RKO (cell line): Measurements from ENCODE around the gene MAP2K2.

Experiments
- DNase-seq: peaks from one replicate; pipeline ENCODE4 v3.0.0-alpha.2; 2016; ENCODE audit warnings: low spot score

MAP2K2 gene

DNA sequence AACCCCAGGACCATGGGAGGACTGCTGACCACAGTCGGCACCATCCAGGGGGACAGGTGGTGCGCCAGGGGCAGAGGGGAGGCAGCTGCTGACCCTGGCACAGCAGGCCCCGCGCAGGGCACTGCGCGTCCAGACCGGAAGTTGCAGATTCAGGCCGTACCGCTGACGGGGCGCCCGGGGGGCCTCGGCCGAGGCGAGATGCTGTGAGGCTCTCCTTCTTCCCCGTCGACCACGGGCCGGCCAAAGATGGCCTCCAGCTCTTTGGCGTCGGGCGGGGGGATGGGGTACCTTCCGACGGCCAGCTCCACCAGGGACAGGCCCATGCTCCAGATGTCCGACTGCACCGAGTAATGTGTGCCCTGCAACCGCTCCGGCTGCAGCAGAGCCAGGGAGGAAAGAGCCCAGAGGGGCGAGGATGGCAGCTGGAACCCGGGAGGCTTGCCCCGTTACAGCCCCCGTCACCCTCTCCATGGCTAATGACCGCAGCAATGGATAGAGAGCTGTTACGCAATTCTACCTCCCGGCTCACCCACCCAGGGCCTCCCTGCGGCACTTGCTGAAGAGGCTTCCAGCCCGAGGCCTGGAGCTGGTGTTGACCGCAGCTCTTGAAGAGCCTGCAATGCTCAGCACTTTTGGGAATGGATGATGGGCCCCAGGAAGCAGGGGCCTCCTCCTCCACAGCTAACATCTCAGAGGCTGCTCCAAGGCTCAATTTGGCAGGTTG is 24.7 kb downstream of the MAP2K2 start:
- DNase-seq = no peak

DNA sequence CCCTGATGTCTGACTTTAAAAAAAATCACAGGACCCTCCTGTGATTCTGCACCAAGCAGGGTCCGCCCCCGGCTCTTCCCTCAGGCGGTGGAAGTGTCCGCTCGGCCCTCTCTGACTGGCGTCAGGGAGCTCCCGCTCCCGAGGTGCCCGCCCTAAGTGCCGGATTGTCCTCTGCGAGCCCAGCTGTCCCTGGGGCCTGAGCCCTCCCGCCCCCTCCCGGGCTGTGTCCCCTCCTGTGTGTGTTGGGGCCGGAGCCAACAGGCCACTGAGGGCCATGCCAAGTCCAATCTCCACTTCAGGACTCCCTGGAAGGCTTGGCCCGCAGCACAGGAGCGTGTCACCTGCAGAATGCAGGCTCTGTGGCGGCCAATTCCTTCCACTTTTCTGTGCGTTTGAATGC is 25.4 kb downstream of the MAP2K2 start:
- no peak for DNase-seq

DNA sequence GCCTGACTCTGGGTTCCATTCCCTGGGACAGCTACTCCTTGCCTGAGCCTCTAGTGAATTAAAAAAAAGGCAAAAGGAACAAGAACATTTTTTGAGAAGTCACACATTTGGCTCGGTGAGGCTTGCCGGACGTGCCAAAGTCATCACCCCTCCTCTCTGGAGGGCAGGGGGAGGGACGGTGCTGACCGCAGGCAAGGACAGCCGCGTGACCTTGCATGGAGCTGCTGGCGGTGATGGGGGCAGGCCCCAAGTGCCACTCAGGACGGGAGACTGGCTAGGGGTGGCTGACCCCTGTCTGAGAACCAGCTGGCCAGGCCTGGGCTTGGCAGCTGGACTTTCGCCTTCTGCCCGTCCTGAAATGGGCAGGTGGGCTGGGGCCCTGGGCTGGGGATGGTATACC is 26.4 kb downstream of the MAP2K2 start:
- no peak for DNase-seq

DNA sequence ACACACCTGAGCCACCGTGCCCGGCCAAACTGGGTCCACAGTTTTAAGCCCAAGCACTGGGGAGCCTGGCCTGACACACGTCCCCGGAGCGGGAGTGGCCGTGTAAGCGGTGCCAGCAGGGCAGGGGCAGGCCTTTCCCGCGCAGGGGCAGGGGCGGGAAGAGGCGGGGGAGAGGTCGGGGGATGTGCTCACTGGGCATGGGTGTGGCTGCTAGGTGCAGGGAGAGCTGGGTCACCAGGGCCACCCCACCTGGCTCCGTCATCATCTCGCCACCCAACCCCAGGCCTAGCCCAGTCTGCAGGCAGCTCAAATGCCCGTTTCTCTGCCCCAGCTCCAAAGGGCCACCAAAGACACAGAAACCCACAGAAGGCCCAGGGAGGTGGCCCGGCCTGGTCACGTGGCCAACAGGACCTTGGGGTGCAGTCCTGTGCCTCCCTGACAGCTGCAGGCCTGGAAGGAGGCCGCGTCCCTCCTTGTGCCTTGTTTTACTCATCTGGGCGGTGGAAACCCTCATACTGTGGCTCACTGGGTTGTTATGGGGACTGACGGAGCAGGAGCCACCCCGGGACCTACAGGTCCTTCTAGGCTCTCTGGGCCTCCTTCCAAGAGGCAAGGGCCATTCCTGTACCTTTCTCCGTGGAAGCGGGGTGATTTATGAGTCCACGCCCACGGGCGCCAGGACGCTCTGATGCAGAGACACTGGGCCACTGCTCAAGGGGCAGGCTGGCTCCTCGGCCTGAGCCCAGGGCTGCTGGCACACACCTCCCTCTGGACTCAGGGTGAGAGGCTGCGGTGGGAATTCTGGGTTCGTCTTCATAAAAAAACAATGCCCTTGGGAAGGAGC is 27.7 kb downstream of the MAP2K2 start:
- no peak for DNase-seq

DNA sequence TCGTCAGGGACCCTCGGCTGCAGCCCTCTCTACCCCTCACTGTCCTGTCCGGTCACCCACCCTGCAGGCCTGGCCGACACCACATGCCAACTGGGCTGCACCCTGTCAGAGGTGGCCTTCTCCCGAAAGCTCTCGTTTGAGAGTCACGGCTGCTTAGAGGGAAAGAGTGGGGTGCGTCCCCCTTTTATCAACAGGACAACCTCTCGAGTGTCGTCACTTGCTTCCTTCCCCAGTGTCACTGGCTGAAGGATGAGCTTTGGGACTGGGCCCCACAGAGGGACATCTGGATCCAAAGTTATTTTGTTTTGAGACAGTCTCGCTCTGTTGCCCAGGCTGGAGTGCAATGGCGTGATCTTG is 28.5 kb downstream of the MAP2K2 start:
- no peak for DNase-seq

DNA sequence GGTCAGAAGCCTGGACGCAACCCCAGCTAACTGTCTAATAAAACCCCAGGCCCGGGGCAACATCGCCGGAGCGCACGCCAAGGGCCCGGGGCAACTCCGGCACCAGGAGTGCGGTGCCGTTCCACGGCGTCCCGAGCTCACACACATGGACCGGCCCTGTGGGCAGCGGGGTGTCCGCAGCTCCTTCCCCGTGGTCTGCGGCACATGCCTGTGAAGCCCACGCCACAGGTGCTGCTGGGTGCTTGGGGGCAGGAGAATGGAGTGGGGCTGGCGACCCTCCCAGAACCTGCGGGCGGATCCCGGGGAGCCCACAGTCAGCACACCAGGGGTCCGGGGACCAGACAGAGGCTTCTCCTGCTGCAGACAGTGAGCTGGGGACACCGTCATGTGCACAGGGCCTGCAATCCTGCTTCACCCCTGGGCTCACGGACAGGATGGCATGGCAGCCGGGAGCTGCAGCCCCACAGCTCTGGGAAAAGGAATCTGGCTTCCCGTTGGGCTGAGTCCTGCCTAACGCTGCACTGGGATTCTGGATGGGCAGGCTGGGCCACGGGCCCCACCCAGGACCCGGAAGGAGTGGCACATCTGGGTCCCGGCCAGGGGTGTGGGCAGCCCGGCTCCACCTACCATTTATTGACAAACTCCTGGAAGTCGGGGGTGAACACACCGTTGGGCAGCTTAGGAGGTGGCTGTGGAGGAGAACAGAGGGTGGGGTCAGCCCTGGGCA is 29.0 kb downstream of the MAP2K2 start:
- DNase-seq = no peak

DNA sequence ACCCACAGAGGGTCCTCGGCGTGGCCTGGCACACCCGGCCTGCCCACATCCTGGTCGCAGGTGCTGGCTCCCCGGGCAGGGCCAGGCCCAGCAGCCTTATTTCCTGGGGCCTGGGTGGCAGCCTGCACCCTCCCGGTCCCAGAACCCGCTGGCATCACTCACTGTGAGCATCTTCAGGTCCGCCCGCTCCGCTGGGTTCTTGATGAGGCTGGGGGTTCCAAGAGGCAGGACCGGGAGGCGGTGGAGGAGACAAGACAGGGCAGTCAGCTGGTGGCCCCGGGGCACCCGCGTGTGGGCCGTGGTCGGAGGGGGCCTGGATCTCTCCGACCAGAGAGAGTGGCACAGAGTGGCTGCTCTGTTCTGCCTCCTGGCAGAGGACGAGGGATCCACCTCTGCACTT is 29.6 kb downstream of the MAP2K2 start:
- DNase-seq = no peak

DNA sequence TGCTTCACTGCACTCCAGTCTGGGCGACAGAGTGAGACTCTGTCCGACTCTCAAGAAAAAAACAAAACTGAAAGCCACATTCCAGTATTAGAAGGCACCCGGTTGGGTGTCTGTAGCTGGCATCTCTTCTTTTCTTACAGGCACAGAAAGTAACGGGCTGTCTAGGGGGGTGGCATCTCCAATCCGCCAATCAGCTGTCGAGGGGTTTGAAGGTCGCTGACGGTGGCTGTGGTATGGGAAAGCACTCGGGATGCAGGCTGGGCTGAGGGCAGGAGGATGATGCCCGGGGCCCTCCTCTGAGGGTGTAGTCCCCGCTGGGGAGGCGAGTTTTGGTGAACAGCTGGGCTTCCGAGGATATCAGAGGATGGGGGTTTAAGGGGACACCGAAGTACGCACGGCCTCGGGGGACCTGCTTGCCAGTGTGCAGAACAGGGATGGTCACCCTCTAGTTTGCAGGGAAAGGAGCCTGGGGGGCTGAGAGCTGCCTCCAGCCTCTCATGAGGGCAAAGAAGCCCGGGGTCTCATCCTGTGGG is 30.2 kb downstream of the MAP2K2 start:
- no peak for DNase-seq

DNA sequence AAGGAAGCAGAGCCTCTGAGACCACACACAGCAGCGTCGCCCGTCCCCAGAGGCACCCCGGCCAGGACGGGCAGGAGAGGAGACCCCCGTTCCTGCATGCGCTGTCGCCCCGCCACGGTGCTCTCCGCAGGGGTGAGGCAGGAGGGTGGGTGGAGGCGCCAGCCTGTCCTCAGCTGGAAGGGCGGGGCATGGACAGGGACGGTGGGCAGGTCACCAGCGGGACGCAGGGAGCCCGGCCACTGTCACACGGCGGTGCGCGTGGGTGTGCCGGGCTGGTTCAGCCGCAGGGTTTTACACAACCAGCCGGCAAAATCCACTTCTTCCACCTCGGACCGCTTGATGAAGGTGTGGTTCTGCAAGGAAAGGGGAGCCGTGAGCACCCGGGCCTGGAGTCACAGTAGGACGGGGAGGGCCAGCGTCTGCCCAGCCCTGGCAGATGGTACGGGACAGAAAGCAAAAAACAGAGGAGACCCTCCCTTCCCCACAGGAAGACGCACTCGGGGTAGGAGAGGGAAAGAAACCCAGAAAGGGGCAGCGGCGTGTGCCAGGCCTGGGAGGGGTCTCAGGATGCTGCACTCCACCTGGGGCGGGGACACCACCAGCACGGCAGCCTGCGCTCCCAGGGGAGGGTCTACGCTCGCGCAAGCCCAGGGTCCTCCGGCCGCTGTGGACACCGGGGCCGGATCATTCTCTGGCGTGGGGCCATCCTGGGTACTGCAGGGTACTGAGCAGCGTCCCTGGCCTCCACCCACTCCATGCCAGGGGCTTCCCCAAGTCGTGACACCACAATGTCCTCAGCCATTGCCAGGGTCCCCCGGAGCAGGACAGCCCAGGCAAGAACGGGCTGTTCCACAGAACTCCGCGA is 33.3 kb downstream of the MAP2K2 start:
- no peak for DNase-seq

DNA sequence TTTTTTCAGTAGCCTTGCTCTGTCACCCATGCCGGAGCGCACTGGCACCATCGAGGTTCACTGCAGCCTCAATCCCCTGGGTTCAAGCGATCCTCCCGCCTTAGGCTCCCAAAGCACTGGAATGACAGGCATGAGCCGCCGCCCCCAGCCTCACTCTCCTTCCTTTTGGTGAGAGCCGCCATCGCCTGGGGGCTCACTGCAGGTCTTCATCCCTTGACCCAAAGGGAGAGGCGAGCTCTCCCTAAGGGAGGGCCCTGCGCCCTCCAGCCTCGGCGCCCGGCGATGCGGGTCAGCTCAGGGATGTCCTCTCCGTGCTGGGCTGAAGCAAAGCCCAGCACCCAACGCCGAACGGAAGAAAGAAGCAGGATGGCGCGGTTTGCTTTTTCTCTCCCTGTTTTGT is 34.0 kb downstream of the MAP2K2 start:
- no peak for DNase-seq

DNA sequence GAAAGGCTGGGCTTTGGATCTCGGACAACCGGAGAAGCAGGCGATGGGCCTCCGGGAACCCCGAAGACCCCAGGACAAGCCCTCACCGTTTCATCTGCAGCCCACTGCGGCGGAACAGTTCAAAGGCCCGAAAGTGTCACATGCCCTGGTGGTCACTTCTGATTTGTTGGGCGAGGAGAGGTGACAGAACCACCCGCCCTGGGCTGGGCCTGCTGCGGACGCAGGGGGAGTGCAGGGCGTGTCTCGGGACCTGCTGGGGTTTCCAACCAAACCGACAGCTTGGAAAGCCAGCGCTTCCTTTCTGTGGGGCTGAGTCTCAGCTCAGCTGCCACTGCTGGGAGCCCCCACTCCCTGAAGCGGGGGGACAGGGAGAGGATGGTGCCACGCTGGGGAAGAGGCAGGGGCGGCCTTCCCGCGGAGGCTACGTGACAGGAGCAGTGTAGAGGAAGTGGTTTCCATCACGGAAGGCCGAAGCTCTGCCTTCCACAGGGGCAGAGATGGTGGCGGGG is 34.5 kb downstream of the MAP2K2 start:
- DNase-seq = no peak

DNA sequence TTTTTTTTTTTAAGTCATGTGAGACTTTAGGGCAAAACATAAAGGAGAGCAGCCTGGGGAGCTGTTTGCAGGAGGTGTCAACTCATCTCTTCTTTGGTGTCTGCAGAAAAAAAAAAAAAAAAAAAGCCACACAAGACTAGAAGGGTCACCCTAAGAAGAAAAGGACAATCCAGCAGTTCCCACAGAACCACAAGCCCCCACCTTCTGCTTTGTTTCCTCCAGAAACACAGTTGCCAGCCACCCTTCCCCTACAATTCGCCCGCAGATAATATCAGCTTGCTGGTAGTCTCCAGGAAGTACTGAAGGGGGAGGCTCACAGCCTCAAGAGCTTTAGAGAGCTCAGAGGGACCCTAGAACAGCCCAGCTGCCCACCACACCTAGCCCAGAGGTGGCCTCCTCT is 34.9 kb downstream of the MAP2K2 start:
- no peak for DNase-seq

DNA sequence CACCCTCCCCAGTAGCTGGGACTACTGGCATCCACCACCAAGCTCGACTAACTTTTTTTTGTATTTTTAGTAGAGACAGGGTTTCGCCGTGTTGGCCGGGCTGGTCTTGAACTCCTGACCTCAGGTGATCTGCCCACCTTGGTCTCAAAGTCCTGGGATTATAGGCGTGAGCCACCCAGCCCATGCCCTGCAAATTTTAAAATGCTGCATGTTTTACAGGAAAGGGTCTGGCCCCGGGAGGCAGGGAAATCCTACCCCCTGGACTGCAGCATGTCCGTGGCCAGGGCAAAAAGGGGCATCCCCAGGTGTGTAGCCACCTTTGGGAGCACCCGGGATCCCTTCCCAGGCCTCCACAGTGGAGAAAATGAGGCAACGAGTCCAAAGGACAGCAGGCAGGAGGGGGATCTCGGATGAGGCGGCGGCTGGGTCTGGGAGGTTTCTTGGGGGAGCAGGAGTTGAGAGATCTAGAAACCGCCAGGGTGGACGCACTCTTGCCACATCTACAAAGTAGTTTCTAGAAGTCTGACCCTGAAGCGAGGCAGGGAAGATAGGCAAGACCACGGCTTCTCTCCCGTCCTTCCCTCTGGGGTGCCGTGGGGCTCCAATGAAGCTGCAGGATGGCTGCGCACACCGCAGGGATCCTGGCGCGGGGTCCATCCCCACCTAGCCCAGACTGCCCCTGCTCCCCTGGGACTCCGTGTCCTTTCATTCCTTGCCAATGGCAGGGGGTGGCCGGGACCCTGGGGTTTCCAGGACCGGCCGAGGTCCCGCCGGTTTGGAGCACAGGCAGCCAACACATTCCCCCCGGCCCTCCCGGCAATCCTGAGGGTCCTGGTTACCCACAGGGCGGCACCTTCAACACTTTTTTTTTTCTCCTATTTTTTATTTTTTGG is 35.9 kb downstream of the MAP2K2 start:
- no peak for DNase-seq

DNA sequence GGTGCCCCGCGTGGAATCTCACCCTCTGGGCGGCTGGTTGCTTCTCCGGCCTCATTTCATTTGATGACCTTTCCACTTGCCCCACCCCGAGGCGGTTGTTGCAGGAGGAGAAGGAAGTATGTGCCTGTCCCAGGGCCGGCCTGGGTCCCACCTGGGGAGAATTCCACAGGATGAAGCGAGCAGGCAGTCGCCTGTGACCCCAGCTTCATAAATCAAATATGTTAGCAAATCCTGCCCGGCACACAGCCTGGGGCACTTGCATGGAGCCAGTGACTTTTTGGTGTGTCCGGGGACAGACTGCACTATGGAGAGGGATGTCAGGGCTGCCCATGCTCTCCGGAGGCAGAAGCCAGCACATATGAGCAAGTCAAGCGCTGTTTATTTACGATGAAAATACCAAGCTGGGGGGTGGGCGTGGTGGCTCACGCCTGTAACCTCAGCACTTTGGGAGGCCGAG is 37.5 kb downstream of the MAP2K2 start:
- DNase-seq = no peak

DNA sequence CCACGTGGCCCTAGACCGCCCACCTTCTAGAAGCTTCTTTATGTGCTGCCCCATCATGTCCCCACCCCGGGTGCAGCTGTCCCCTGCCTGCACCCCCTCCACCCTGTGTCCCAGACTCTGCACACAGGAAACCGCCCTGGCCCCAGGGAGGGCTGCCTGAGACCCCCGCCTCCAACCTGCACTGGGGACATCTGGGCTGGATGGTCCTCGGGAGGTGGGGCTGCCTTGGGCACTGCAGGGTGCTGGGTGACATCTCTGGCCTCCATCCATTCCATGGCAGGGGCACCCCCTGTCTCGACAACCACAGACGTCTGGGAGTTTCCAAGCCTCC is 39.4 kb downstream of the MAP2K2 start:
- no peak for DNase-seq

DNA sequence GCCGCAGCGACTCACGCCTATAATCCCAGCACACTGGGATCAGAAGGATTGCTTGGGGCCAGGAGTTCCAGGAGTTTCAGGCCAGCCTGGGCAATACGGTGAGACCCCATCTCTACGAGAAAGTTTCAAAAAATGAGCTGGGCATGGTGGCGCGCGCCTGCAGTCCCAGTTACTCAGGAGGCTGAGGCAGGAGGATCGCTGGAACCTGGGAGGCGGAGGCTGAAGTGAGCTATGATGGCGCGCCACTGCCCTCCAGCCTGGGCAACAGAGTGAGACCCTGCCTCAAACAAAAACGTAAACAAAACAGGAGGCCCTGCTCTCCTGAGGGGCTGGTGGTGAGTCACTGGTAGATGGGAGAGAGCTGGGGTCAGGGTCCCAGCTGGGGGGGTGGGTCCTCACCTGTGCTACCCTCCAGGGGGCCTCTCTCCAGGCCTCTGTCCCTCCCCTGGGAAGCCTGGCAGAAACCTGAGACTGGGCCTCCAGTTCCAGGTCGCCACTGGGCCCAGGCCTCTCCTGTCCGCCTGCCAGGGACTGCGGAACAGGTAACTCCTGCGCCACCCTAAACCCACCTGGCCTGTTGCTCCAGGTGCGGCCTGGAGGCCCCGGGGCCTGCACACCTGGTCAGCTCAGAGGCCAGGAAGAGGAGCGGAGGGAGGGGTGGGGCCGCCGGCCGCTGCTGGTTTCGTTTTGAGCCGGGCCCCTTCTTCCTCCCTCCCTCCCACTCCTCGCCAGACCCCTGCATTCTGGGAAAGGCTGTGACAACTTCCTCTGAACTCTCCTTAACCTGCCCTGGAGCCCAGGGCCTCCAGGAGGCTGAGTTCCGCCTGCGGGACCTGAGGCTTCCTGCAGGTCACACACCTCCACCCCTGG is 40.0 kb downstream of the MAP2K2 start:
- no peak for DNase-seq

DNA sequence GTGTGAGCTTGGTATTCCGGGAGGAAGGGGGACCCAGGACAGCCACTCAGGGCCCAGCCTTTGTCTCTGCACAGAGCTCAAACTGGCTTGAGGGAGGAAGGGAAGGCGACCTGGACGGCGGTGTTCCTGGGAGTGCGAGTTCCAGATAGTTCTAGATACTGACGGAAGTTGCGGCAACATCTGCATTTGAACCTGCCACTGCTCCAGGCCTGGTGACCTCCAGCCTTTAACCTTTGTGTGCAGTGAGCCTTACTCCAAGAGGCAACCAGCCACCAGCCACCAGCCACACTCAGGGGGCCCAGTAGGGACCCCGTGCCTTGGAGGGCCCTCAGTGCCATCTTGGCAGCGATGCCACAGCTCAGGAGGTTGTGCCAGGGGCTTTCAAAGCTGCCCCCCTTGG is 41.8 kb downstream of the MAP2K2 start:
- no peak for DNase-seq

DNA sequence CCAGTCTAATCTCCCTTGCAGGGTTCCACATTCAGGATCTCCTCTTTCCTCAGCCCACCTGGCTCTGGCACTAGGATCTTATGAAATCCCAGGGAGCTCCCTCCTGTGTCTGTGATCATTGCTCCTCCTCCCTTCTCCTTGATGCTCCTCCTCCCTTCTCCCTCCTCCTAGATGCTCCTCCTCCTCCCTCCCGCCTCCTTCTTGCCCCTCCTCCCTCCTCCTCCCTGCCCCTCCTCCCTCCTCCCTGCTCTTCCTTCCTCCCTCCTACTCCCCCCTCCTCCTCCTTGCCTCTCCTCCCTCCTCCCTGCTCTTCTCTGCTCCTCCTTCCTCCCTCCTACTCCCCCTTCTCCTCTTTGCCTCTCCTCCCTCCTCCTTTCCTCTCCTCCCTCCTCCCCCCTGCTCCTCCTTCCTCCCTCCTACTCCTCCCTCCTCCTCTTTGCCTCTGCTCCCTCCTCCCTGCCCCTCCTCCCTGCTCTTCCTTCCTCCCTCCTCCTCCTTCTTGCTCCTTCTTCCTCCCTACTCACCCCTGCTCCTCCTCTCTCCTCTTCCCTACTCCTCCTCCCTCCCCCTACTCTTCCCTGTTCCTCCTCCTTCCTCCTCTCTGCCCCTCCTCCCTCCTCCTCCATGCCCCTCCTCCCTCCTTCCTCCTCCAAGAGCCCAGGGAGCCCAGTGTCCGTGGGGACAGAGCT is 42.3 kb downstream of the MAP2K2 start:
- no peak for DNase-seq

DNA sequence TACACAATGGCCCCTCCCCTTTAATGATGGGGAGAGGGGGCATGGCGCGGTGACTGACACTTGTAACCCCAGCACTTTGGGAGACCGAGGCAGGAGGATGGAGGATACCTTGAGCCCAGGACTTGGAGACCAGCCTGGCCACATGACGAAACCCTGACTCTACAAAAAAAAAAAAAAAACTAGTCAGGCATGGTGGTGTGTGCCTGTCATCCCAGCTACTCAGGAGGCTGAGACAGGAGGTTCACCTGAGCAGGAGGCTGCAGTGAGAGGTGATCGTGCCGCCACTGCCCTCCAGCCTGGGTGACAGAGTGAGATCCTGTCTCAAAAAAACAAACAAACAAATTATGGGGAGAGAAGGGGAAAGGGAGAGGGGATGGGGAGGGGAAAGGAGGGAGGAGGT is 43.4 kb downstream of the MAP2K2 start:
- no peak for DNase-seq
